HepG2 (cell line): ENCODE data around the gene RAB22A. TPM values are rescaled to one million over a fixed set of nuclear protein-coding genes. Genes with fewer than 3 reads are reported as not detected.

Experiments used
- ATAC-seq: fragments of 200-7000 bp; cut with Tn5 transposase; 3 replicates; pipeline ENCODE4 v1.9.1; 2020; ENCODE audit warnings: mild to moderate bottlenecking, moderate library complexity
- BruUV-seq: library from RNA; stranded (reverse); fragments of 400-500 nt; replicated peaks from 2 replicates; lab custom pipeline; 2021; lab: Mats Ljungman, UMichigan
- CTCF ChIA-PET: fragments of 300-600 bp; formaldehyde crosslinking; extraction: SDS; loops from one replicate; lab custom pipeline; 2021; ENCODE audit warnings: low total read pairs, inconsistent platforms, low intra/inter-chr PET ratio; lab: Yijun Ruan, JAX
- POLR2A ChIA-PET: fragments of 350-600 bp; sonication (Branson Sonifier 250); formaldehyde crosslinking; loops from one replicate; lab custom pipeline; 2020; ENCODE audit warnings: antibody characterized with exemption, inconsistent platforms; lab: Yijun Ruan, JAX
- DNase-seq: peaks from one replicate; pipeline ENCODE4 v3.0.0-alpha.2; 2015; ENCODE audit warnings: low spot score
- FAIRE-seq: peaks from 3 replicates; lab custom pipeline; 2011; peaks lifted over from hg19 to GRCh38; lab: Jason Lieb, UNC
- H2AFZ ChIP-seq: one replicate; pipeline ENCODE4 v1.6.1; 2011; ENCODE audit warnings: low read length, inconsistent platforms
- H3K27ac ChIP-seq: fragments of 300-600 bp; 3 replicates; pipeline ENCODE4 v1.8.0; 2011; ENCODE audit warnings: mixed run types, mild to moderate bottlenecking, mixed read lengths, low read length, inconsistent platforms; ENCODE audit not compliant: insufficient read depth; ENCODE audit errors: extremely low read length
- H3K27me3 ChIP-seq, 2 experiments: fragments of 200-600 bp in 1 of 2; 2 replicates in 1 of 2; 3 replicates in 1 of 2; pipeline versions ENCODE4 v1.6.0 to v1.8.0; 2011; ENCODE audit warnings: low read length in 2 of 2, mild to moderate bottlenecking in 2 of 2, moderate library complexity in 2 of 2, inconsistent platforms in 1 of 2; ENCODE audit not compliant: insufficient read depth in 2 of 2, control insufficient read depth in 1 of 2
- H3K36me3 ChIP-seq, 2 experiments: fragments of 200-600 bp in 1 of 2; replicated peaks in 1 of 2; 2 replicates in 1 of 2; 3 replicates in 1 of 2; pipeline versions ENCODE4 v1.5.1 to v1.8.0; 2011; ENCODE audit warnings: low read length in 2 of 2, inconsistent platforms in 1 of 2; ENCODE audit not compliant: insufficient read depth in 2 of 2, control insufficient read depth in 1 of 2
- H3K4me1 ChIP-seq: 2 replicates; pipeline ENCODE4 v1.5.1; 2012; ENCODE audit warnings: low read length, inconsistent platforms; ENCODE audit not compliant: insufficient read depth
- H3K4me2 ChIP-seq: 2 replicates; pipeline ENCODE4 v1.6.0; 2011; ENCODE audit warnings: low read depth, low read length, inconsistent platforms
- H3K4me3 ChIP-seq, 3 experiments: fragments of 200-600 bp in 1 of 3; sonication (generic), shearing (Covaris generic) in 1 of 3; replicated peaks in 1 of 3; 2 replicates each; pipeline ENCODE4 v1.5.1; 2011 to 2016; ENCODE audit warnings: low read length in 3 of 3, inconsistent platforms in 2 of 3, low read depth in 2 of 3, mild to moderate bottlenecking in 2 of 3, control low read depth in 1 of 3, mixed read lengths in 1 of 3; ENCODE audit not compliant: insufficient read depth in 1 of 3
- H3K79me2 ChIP-seq: one replicate; pipeline ENCODE4 v1.6.1; 2011; ENCODE audit warnings: low read length, inconsistent platforms; ENCODE audit not compliant: insufficient read depth
- H3K9ac ChIP-seq: 2 replicates; pipeline ENCODE4 v1.6.0; 2011; ENCODE audit warnings: mild to moderate bottlenecking, low read depth, low read length, inconsistent platforms; ENCODE audit not compliant: insufficient read depth
- H3K9me3 ChIP-seq: 2 replicates; pipeline ENCODE4 v1.5.1; 2012; ENCODE audit warnings: mild to moderate bottlenecking, low read length
- H4K20me1 ChIP-seq: 2 replicates; pipeline ENCODE4 v1.6.0; 2011; ENCODE audit warnings: inconsistent platforms, mild to moderate bottlenecking, low read length, moderate library complexity; ENCODE audit not compliant: insufficient read depth
- MTF2 ChIP-seq: sonication (generic); formaldehyde crosslinking; IDR thresholded peaks from 2 replicates; pipeline ENCODE4 v1.5.0; 2020; ENCODE audit warnings: missing genetic modification reagents, borderline replicate concordance
- NONO ChIP-seq, 2 experiments: fragments of 450-650 bp in 1 of 2; sonication (generic) in 1 of 2; formaldehyde crosslinking in 1 of 2; IDR thresholded peaks in 1 of 2; conservative IDR thresholded peaks in 1 of 2; 2 replicates each; pipeline versions ENCODE4 v1.6.1 to v1.8.0; 2017 to 2022; ENCODE audit warnings: mild to moderate bottlenecking in 1 of 2, missing genetic modification reagents in 1 of 2, moderate library complexity in 1 of 2
- SOX13 ChIP-seq, 3 experiments: fragments of 450-650 bp in 1 of 3; sonication (generic) in 1 of 3; formaldehyde crosslinking in 1 of 3; IDR thresholded peaks in 2 of 3; conservative IDR thresholded peaks in 1 of 3; 2 replicates each; pipeline versions ENCODE4 v1.5.0 to v1.6.1; 2016 to 2020; ENCODE audit warnings: antibody characterized with exemption in 1 of 3, mild to moderate bottlenecking in 1 of 3, missing compliant biosample characterization in 1 of 3, missing genetic modification reagents in 1 of 3, moderate library complexity in 1 of 3
- ZNF24 ChIP-seq: fragments of 450-650 bp; IDR thresholded peaks from 2 replicates; pipeline ENCODE4 v1.6.1; 2017; ENCODE audit warnings: antibody characterized with exemption, mild to moderate bottlenecking
- ZNF296 ChIP-seq: sonication (generic); formaldehyde crosslinking; conservative IDR thresholded peaks from 2 replicates; pipeline ENCODE4 v1.5.0; 2020; ENCODE audit warnings: mild to moderate bottlenecking, missing genetic modification reagents
- whole genome bisulfite sequencing: methylation state at CpG from one replicate; pipeline ENCODE4 v1.1.6; 2017; ENCODE audit warnings: low lambda C conversion rate; 5-methylcytosine and 5-hydroxymethylcytosine counted together
- in situ Hi-C: cut with HindIII; loops from 2 replicates; pipeline ENCODE4 v1.10.0; 2017; ENCODE audit warnings: low pct_unique_long_range_greater_than_20kb; ENCODE audit not compliant: extremely low pct_ligation_motif_present
- intact Hi-C: fragments of 100-400 bp; cut with micrococcal nuclease; formaldehyde crosslinking; loops from one replicate; pipeline ENCODE4 v1.10.0; 2022; ENCODE audit not compliant: unreplicated experiment
- polyA plus RNA-seq, 8 experiments: library from polyadenylated mRNA; depleted of rRNA in 3 of 8; stranded (reverse) in 7 of 8; unstranded in 1 of 8; fragments of >200 nt; fragmentation: Illumina TruSeq in 4 of 8; extraction: Trizol in 4 of 8; gene quantifications; 2 replicates each; pipeline versions ENCODE4 v1.2.1 to v1.2.3, GENCODE V29; 2011 to 2016; ENCODE audit warnings: low read depth in 4 of 8, missing spikeins in 1 of 8, mixed read lengths in 1 of 8; ENCODE audit not compliant: insufficient read depth in 1 of 8
- total RNA-seq, 5 experiments: library from RNA; depleted of rRNA; stranded (reverse); fragments of >200 nt; fragmentation: Illumina TruSeq; extraction: Trizol; gene quantifications; 2 replicates each; pipeline ENCODE4 v1.2.3, GENCODE V29; 2016; ENCODE audit warnings: low read depth in 1 of 5

The RAB22A gene
- total and polyA plus RNA-seq, 2 of the 13 experiments (the other 11 are each of a cell fraction or from before 2014, with no cell fraction given), result 10.7 to 11.2 TPM

DNA sequence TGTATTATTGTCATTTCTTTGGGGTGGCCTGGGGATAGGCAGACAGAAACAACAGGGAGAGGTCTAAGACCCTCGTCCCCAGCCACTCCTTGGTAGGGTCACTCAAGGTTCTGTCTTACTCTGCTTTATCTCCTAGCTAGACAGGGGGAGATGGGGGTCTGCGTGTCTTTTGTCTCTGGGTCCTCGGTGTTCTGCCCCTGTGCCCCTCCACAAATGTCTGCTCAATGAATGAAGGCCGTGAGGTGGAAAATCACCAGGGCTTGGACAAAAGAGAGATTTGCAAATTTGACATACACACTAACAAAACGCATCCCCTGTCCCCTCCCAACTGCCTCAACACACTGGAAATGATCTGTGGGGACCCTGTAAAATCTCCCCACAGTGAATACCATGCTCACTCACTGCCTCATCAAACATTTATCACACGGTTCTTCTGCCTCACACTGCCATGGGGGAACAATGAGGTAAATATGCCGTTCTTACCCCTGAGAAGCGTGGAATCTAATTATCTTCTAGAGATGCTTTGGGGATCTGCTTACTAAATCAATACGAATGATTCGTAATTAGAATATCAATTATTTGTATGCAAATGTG lies 66.3 kb downstream of the RAB22A start:
- peaks cover 34% of the 10 kb centered on the region for H3K4me1 ChIP-seq
- intact Hi-C loops (no loop called here), in situ Hi-C loops (no loop called here)
- WGBS, result 37% methylated on average over 10 of the region's 10 CpGs
- H3K4me3 ChIP-seq, result no peak overlapping the region
- FAIRE-seq (no peak), ATAC-seq (no peak), DNase-seq (no peak)
- no peaks in the 10 kb centered on the region for H3K79me2 ChIP-seq
- no peaks in the 10 kb centered on the region for H4K20me1 ChIP-seq
- H3K4me2 ChIP-seq, result peak overlapping the region; percentile 33
- POLR2A ChIA-PET, result interaction anchor here (1.4 kb wide), 1 partner anchor 13 kb away, joined by 5 read pairs; the partner anchor contains the start of gene VAPB
- H3K9ac ChIP-seq, result no peak overlapping the region
- no peaks in the 10 kb centered on the region for H3K36me3 ChIP-seq
- peaks cover under 1% of the 10 kb centered on the region; the same call in 1 of the 2 replicates for H3K9me3 ChIP-seq
- TF ChIP-seq NONO (IDR thresholded peaks at IDR 0.05) (no peak), NONO (CRISPR knock-in tag; conservative IDR thresholded peaks at IDR 0.05) (no peak), SOX13 (IDR thresholded peaks at IDR 0.05) (no peak), SOX13 (CRISPR knock-in tag; conservative IDR thresholded peaks at IDR 0.05 in 1 of 2, IDR thresholded peaks at IDR 0.05 in 1 of 2) (peak in 1 of 2 experiments; percentile 26; a peak in 1 of 4 replicates)
- H3K27ac ChIP-seq, result no peak overlapping the region
- peak overlapping the region; percentile 8 for H2AFZ ChIP-seq
- H3K27me3 ChIP-seq, result no peaks in the 10 kb centered on the region; a peak in 2 of 5 replicates
- CTCF ChIA-PET, result no interaction called here
- BruUV-seq, result no TSS peak

DNA sequence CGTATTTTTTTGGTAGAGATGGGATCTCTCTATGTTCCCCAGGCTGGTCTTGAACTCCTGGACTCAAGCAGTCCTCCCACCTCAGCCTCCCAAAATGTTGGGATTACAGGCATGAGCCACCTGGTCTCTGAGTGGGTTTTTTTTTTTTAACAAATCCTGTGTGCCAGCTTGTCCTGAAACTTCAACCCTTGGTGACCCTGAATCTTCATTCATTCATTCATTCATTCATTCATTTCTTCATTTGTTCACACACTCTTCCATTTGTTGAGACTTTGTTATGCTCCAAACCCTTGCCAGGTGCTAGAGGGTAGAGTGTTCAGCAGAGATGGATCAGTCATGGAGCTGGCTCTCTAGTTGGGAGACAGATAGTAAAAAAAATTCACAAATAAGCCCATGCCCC lies 67.5 kb downstream of the RAB22A start:
- no peak overlapping the region for H3K4me3 ChIP-seq
- H3K9me3 ChIP-seq, result peaks cover 12% of the 10 kb centered on the region
- ATAC-seq, result no peak
- no TSS peak for BruUV-seq
- CTCF ChIA-PET, result no interaction called here
- no peak overlapping the region for H3K9ac ChIP-seq
- no peaks in the 10 kb centered on the region for H3K36me3 ChIP-seq
- POLR2A ChIA-PET, result interaction anchor here (1.7 kb wide), 1 partner anchor 12 kb away, joined by 4 read pairs; the partner anchor contains the start of gene VAPB
- H3K27me3 ChIP-seq, result peaks cover 0 to 9% of the 10 kb centered on the region in 2 experiments; a peak in 3 of 5 replicates
- intact Hi-C loops, result no loop called here
- H3K4me2 ChIP-seq, result no peak overlapping the region
- TF ChIP-seq ZNF24 (peak; percentile 86), MTF2 (no peak), ZNF296 (CRISPR knock-in tag) (no peak)
- TF ChIP-seq, all 625 proteins: peak for 1
- Histone ChIP-seq H4K20me1 (no peaks in the 10 kb centered on the region), H3K27ac (no peak overlapping the region), H3K4me1 (peaks cover 34% of the 10 kb centered on the region), H3K79me2 (no peaks in the 10 kb centered on the region), H2AFZ (no peak overlapping the region)
- DNase-seq (no peak), FAIRE-seq (no peak)
- in situ Hi-C loops, result no loop called here
- WGBS, result 36% methylated on average over 1 of the region's 1 CpG
